ENCODE data around the gene CLTRN. TPM values are rescaled to one million over a fixed set of nuclear protein-coding genes. Genes with fewer than 3 reads are reported as not detected.

The CLTRN gene
- polyA plus RNA-seq, 1 of the 3 experiments (the other 2 are of a cell fraction), result 0.16 TPM

- ChIA-PET POLR2A (no interaction called here), CTCF (no interaction called here)
- Histone ChIP-seq H3K4me3 (ENCODE audit: low read depth in 2 of 2, low read length in 1 of 2) (no peak overlapping the region), H3K36me3 (replicated peaks in 1 of 2; ENCODE audit: control insufficient read depth in 1 of 2, insufficient read depth in 2 of 2, low read length in 1 of 2) (no peaks in the 10 kb centered on the region), H3K9me2 (no peaks in the 10 kb centered on the region), H4K20me1 (ENCODE audit: insufficient read depth) (no peaks in the 10 kb centered on the region), H3K27ac (ENCODE audit: low read depth in 2 of 2, low read length in 1 of 2) (no peak overlapping the region), H3K9me3 (no peaks in the 10 kb centered on the region), H3K9ac (no peak overlapping the region), H3K4me1 (ENCODE audit: control insufficient read depth in 1 of 2, insufficient read depth in 2 of 2, low read depth in 1 of 2, low read length in 1 of 2) (no peaks in the 10 kb centered on the region), H3K27me3 (ENCODE audit: insufficient read depth) (no peaks in the 10 kb centered on the region; the same call in 1 of the 2 replicates), H3K79me2 (ENCODE audit: insufficient read depth) (no peaks in the 10 kb centered on the region), H3F3A (replicated peaks; ENCODE audit: insufficient read depth) (no peaks in the 10 kb centered on the region), H2AFZ (ENCODE audit: low read depth) (no peak overlapping the region), H3K4me2 (no peak overlapping the region)
- TF ChIP-seq CTCF (IDR thresholded peaks at IDR 0.05) (no peak), RXRA (IDR thresholded peaks at IDR 0.05; ENCODE audit: borderline replicate concordance, low read depth) (no peak), NRF1 (IDR thresholded peaks at IDR 0.05; ENCODE audit: low read depth, low read length) (no peak), CHD2 (IDR thresholded peaks at IDR 0.05; ENCODE audit: low read length, partially characterized antibody) (no peak), TEAD4 (IDR thresholded peaks at IDR 0.05; ENCODE audit: borderline replicate concordance, insufficient read depth) (no peak), FOSL2 (IDR thresholded peaks at IDR 0.05; ENCODE audit: borderline replicate concordance, low read depth) (no peak)
- 16% methylated on average over 2 of the region's 2 CpGs for WGBS (ENCODE audit: low lambda C conversion rate)
- DNase-seq, result no peak
These were observed 70.2 kb downstream of the CLTRN start for GRCh38 chrX:15594371-15594770.

GRCh38 chrX:15579778-15580747 is 84.5 kb downstream of the CLTRN start:
- Histone ChIP-seq H3K4me2 (no peak overlapping the region), H3K9me3 (no peaks in the 10 kb centered on the region), H4K20me1 (ENCODE audit: insufficient read depth) (no peaks in the 10 kb centered on the region), H3K27me3 (ENCODE audit: insufficient read depth) (no peaks in the 10 kb centered on the region; the same call in 1 of the 2 replicates), H3K79me2 (ENCODE audit: insufficient read depth) (no peaks in the 10 kb centered on the region), H3K36me3 (replicated peaks in 1 of 2; ENCODE audit: control insufficient read depth in 1 of 2, insufficient read depth in 2 of 2, low read length in 1 of 2) (no peaks in the 10 kb centered on the region), H3K9me2 (no peaks in the 10 kb centered on the region), H3F3A (replicated peaks; ENCODE audit: insufficient read depth) (no peaks in the 10 kb centered on the region), H3K27ac (ENCODE audit: low read depth in 2 of 2, low read length in 1 of 2) (no peak overlapping the region), H3K4me3 (ENCODE audit: low read depth in 2 of 2, low read length in 1 of 2) (no peak overlapping the region), H3K4me1 (ENCODE audit: control insufficient read depth in 1 of 2, insufficient read depth in 2 of 2, low read depth in 1 of 2, low read length in 1 of 2) (no peaks in the 10 kb centered on the region), H3K9ac (no peak overlapping the region), H2AFZ (ENCODE audit: low read depth) (no peak overlapping the region)
- ChIA-PET CTCF (no interaction called here), POLR2A (no interaction called here)
- TF ChIP-seq RCOR1 (IDR thresholded peaks at IDR 0.05; ENCODE audit: low read length) (no peak), USF2 (IDR thresholded peaks at IDR 0.05; ENCODE audit: borderline replicate concordance, low read depth, low read length) (no peak), FOSL2 (IDR thresholded peaks at IDR 0.05; ENCODE audit: borderline replicate concordance, low read depth) (no peak), RXRA (IDR thresholded peaks at IDR 0.05; ENCODE audit: borderline replicate concordance, low read depth) (no peak), EP300 (IDR thresholded peaks at IDR 0.05; ENCODE audit: borderline replicate concordance in 1 of 2, low read depth in 1 of 2, low read length in 1 of 2) (no peak), FOXJ3 (CRISPR knock-in tag; IDR thresholded peaks at IDR 0.05) (no peak), NFIC (IDR thresholded peaks at IDR 0.05; ENCODE audit: borderline replicate concordance) (no peak), FOXM1 (IDR thresholded peaks at IDR 0.05; ENCODE audit: low read depth) (no peak), JUND (IDR thresholded peaks at IDR 0.05) (no peak), RAD21 (IDR thresholded peaks at IDR 0.05; ENCODE audit: low read length) (no peak), MEF2A (IDR thresholded peaks at IDR 0.05; ENCODE audit: borderline replicate concordance, low read depth) (no peak)
- no peak for DNase-seq
- 25% methylated on average over 4 of the region's 5 CpGs for WGBS (ENCODE audit: low lambda C conversion rate)

Other genes starting within 250 kb of the CLTRN start
- gene PIR, start 171.5 kb downstream of the CLTRN start, polyA plus RNA-seq (2012; rRNA removed), result 12.3 and 13.2 TPM in 2 replicates
- gene BMX, start 164.0 kb downstream of the CLTRN start, polyA plus RNA-seq (2012; rRNA removed), result not detected in 2 replicates
- not detected in 2 replicates for gene ACE2, start 63.8 kb downstream of the CLTRN start, polyA plus RNA-seq (2012; rRNA removed)
- 4.4 and 8.0 TPM in 2 replicates for gene CA5B, start 73.5 kb upstream of the CLTRN start, polyA plus RNA-seq (2012; rRNA removed)
- 14.3 and 18.7 TPM in 2 replicates for gene ZRSR2, start 125.7 kb upstream of the CLTRN start, polyA plus RNA-seq (2012; rRNA removed)
- 17.7 and 21.2 TPM in 2 replicates for gene AP1S2, start 190.0 kb upstream of the CLTRN start, polyA plus RNA-seq (2012; rRNA removed)